Brain pericyte (primary cell): ENCODE measurements around the gene CELSR3.

ENCODE experiments used
- DNase-seq: peaks from one replicate; pipeline ENCODE4 v3.0.0-alpha.2; 2012; ENCODE audit warnings: low read depth, low spot score

Gene CELSR3

DNA sequence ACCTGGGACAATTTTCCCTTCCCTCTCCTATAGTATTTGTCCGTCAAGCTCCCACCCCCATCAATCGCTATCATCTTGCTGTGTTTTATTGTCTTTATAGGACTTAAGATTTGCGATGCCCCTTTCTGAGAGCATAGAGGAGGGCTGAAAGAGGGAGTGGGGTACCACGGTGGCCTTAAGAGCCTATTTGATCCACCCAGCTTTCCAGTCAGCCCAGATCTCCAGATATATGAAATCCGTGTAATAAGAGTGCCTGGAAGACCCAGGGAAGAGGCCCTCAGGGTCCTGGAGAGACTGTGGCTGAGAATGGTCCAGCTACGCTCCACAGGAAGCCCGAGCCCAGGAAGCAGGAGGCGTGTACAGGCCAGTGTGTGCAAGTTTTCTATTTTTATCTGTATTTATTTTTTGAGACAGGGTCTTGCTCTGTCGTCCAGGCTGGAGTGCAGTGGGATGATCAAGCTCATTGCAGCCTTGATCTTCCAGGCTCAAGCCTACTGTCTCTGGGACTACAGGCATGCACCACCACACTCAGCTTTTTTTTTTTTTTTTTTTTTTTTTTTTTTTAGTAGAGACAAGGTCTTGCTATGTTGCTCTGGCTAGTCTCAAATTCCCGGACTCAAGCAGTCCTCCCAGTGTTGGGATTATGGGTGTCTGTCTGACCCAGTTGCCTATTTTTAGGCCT is 24.0 kb upstream of the CELSR3 start:
- DNase-seq = no peak

DNA sequence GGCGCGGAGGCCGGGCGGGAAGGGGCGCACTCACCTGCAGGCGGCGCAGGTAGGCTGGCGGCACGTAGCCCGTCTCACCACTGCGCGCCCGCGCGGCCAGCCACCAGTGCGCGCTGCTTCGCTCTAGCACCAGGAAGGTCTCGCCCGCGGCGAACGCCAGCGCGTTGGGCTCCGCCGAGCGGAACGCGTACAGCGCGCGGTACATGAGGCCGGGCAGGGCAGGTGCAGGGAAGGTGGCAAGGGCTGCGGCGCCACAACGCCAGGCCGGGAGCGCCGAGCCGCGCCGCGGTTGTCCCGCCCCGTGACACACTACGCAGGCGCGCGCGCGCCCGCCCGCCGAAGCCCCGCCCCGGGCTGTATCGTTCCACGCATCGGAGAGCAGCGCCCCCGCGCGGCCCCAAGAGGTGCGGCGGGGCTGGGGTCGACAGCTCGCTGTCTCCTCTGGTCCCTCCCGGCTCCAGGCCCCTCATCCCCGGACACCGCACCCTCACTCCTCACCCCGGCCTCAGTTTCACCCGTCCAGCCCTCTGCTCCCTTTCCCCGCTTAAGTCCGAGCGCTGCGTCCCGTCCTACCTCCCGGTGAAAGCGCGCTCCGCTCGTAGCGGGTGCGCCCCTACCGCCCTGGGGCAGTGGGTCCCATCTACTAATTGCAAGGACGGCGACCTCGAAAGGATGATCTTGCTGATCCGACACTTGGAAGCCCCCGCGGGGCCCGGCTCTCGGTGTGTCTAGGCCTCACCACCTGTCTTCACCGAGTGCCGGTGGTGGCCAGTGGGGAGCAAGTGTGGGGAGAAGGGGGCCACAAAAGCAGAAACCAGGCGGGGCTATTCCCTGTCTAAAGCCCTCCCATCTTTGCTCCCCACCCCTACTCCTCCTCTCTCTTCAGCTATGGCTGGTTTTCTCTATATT is 23.2 kb upstream of the CELSR3 start, which contains the start of gene NCKIPSD:
TSS of gene NCKIPSD (minus strand) at position 313 of the 909 bp plus-strand sequence. CDS start at position 205, 108 bp downstream.
- DNase-seq = no peak

GRCh38 chr3:48685293-48685602 is 22.6 kb upstream of the CELSR3 start:
- no peak for DNase-seq

DNA sequence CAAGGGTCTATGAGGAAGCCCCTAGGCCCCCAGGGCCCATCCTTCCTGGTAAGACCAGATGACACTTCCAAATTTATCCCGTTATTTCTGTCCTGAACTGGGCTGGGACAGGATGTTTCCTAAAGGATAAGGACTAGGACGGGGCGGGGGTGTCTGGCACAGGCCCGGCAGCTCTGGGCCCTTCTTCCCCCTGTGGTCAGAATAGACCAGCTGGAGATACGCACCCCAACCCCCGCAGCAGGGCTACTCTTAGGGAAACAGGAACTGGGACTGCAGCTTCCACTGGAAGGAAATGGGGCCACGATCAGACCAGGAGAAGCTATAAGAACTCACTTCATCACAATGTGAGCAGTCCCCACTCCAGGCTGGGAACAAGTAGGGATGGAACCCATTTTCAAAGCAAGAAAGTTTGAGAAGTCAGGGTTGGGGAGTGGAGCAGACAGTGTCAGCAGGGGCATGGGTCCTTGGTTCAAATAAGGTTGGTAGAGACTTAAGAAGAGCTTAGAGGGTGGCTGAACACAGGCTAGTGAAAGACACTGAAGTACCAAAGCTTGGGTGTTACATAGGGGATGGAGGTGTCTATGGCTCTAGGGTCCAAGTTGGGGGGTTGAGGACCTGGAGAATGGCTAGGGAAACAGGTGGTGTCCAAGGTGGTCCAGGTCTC is 21.9 kb upstream of the CELSR3 start:
- DNase-seq = no peak

DNA sequence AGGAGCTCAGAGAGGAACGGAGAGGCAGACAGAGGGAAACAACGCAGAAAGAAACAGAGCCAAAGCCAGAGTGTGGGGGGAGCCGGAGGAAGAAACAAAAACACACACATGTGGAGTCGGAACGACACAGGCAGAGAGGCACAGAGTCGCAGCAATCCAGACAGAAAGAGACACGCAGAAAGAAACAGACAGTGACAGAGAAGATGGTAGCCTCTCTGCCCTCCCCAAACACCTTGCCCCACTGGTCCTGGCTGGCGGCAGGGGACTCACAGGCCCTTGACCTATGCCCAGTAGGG is 21.3 kb upstream of the CELSR3 start:
- no peak for DNase-seq

GRCh38 chr3:48682786-48683185 is 20.1 kb upstream of the CELSR3 start:
- DNase-seq = no peak

- no peak for DNase-seq
Observed at GRCh38 chr3:48681974-48682610, 19.4 kb upstream of the CELSR3 start.

GRCh38 chr3:48681541-48681880 is 18.8 kb upstream of the CELSR3 start:
- DNase-seq = no peak

GRCh38 chr3:48680811-48681540 is 18.3 kb upstream of the CELSR3 start:
- no peak for DNase-seq

DNA sequence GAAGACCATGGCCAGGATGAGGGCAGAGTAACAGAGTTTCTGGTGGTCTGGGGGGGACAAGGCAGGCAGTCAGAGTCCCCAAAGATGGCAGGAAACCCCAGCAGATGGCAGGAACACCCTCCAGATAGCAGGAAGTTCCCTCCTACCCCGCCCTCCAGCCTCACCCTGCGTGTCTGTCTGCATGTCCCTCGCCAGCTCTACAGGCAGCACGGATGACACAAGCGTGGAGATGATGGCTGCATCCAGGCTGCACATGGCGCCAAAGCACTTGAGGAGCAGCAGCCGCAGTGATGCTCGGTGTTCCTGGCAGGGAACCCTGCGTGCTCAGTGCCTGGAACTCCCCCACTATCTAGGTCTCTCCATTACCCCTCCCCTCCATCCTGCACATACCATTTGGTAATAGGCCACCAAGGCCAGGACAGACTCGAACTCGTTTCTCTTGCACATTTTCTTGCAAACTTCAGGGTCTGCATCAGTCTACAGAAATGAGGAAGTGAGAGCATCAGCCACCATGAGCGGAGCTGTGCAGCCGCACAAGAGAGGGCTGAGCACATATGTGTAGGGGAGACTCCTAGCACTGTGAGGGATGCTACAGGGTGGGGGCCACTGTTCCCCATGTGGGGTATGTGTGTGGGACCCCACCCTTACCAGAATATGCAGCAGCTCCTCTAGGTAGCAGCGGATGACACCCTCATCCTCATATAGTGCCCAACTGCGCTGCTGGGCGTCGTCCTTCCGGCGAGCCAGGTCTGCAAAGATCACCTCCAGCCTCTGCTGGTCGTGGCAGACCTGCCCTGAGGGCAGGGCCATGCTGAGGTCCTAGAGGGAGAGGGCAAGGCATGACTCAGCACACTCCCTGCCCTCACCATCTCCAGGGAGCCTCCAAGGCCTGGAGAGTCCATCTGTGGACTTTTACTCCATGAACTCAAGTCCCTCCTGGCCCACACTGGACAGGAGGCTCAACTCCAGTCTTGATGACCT is 17.0 kb upstream of the CELSR3 start:
- DNase-seq = no peak

- no peak for DNase-seq
Observed at GRCh38 chr3:48678566-48679380, 16.1 kb upstream of the CELSR3 start.

DNA sequence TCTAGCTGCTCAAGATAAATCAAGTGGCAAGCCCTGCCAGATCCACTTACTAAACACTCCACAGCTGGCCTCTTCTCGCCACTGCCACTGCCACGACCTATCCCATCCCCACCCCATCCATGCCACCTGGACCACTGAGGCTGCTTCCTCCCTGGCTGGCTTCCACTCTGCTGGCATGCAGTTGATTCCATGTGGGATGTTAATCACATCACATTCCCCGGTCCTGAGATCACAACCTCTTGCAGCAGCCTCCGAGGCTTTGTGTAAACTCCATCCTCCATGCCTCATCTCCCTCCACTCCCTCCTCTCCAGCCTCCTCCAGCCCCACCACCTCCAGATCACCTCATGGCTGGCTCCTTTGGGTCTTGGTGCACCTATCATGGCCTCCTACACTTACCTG is 15.4 kb upstream of the CELSR3 start:
- no peak for DNase-seq

GRCh38 chr3:48674505-48674904 is 11.8 kb upstream of the CELSR3 start:
- DNase-seq = no peak

DNA sequence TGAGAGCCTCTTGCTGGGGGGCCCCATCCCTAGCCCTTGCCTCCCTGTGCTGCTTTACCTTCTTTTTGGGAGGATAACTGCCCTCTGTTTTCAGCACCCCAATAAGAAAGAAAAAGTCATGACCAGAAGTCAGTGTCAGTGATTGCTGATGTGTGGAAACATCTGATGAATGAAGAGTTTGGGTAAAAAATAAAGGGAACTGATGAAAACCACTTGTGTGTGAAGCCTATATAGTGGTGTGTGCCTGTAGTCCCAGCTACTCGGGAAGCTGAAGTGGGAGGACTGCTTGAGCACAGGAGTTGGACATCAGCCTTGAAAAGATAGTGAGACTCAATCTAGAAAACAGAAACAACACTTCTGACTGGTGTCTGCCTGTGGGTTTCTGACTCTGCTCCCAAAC is 9.8 kb upstream of the CELSR3 start:
- no peak for DNase-seq

DNA sequence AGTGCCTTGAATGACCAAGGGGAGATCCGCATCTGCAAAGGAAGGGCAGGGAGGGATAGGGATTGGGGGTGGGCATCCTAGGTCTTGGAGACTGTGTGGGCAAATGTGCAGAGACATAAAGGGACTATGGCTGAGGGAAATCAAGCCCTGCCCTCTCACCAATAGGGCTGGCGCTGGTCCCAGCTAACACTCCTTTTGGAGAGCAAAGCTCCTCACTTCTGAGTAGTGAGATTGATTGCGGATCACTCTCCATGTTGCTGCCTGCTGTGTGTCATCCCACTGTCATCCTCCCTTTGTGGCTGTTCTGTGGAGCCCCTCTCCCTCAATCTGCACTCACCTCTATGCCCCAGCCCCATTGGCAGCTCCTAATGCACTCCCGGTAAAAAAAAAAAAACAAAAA is 2.2 kb upstream of the CELSR3 start:
- no peak for DNase-seq

DNA sequence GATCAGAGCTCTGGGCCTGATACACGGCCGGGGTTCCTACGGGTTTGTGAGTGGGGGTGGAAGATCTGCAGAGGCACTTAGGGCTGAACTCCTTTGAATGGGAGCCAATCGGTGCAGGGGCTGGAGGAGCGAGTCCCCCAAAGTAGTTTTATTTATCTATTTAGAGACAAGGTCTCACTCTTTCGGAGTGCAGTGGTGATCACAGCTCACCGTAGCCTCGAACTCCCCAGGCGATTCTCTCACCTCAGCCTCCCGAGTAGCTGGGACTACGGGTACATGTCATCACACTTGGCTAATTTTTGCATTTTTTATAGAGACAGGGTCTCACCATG is 1.6 kb upstream of the CELSR3 start:
- DNase-seq = no peak

DNA sequence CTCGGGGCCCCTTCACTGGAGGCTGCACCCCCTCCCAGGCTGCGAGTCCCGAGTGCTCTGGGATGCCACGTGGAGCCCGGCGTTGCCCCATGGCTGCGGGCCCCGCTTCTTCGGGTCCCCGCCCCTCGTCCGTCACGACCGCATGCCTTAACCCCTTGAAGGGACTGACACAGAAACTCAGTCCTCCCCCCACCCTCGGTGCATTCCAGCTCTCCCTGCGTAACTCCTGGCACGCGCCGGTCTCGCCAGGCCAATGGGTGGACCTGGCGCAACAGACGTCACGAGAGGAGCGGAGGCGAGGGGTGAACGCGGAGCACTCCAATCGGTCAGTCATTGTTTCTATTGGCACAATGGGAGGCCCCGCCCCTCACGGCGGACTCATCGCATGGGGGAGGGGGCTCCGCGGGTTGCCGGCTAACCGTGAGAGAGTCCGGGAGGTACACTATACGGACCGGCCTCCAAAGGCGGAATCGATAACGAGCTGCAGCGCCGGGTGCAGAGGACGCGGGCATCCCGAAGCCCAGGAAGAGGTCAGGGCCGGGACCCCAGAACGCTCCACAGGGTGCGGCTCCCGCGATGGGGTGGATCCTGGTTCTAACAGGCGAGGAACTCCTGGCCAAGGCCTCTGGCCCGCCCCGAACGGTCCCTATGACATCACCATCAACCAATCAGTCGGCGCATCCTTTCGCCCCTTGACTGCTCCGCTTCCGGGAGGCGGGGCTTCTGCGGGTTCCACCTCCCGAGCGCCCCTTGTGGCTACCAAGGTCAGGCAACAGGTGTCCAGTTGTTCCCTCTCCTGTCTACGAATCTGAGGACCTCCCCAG is 1.0 kb upstream of the CELSR3 start:
- peak; percentile 82 for DNase-seq

GRCh38 chr3:48662145-48662752 is 437 bp downstream of the CELSR3 start:
- DNase-seq = no peak
